ENCODE measurements around the gene BLTP3B. TPM values are rescaled to one million over a fixed set of nuclear protein-coding genes. Genes with fewer than 3 reads are reported as not detected.

Gene BLTP3B
- total and polyA plus RNA-seq, 2 of the 13 experiments (the other 11 are each of a cell fraction or from before 2014, with no cell fraction given), result 15.6 to 24.4 TPM

GRCh38 chr12:100141998-100142850, 450 bp downstream of the BLTP3B start (continued):
- no peak for TF ChIP-seq ZNF12 (CRISPR knock-in tag; IDR thresholded peaks at IDR 0.05)
- TF ChIP-seq DMAP1 (CRISPR knock-in tag; IDR thresholded peaks at IDR 0.05), result peak; percentile 47
- TF ChIP-seq ZNF780A (CRISPR knock-in tag; IDR thresholded peaks at IDR 0.05), result no peak
- TF ChIP-seq ZNF180 (CRISPR knock-in tag; IDR thresholded peaks at IDR 0.05; ENCODE audit: borderline replicate concordance, low read depth), result no peak
- no peak for TF ChIP-seq ATRX (CRISPR knock-in tag; IDR thresholded peaks at IDR 0.05; ENCODE audit: borderline replicate concordance)
- no peak for TF ChIP-seq ETV6 (CRISPR knock-in tag; conservative IDR thresholded peaks at IDR 0.05)
- TF ChIP-seq, protein P1, sequence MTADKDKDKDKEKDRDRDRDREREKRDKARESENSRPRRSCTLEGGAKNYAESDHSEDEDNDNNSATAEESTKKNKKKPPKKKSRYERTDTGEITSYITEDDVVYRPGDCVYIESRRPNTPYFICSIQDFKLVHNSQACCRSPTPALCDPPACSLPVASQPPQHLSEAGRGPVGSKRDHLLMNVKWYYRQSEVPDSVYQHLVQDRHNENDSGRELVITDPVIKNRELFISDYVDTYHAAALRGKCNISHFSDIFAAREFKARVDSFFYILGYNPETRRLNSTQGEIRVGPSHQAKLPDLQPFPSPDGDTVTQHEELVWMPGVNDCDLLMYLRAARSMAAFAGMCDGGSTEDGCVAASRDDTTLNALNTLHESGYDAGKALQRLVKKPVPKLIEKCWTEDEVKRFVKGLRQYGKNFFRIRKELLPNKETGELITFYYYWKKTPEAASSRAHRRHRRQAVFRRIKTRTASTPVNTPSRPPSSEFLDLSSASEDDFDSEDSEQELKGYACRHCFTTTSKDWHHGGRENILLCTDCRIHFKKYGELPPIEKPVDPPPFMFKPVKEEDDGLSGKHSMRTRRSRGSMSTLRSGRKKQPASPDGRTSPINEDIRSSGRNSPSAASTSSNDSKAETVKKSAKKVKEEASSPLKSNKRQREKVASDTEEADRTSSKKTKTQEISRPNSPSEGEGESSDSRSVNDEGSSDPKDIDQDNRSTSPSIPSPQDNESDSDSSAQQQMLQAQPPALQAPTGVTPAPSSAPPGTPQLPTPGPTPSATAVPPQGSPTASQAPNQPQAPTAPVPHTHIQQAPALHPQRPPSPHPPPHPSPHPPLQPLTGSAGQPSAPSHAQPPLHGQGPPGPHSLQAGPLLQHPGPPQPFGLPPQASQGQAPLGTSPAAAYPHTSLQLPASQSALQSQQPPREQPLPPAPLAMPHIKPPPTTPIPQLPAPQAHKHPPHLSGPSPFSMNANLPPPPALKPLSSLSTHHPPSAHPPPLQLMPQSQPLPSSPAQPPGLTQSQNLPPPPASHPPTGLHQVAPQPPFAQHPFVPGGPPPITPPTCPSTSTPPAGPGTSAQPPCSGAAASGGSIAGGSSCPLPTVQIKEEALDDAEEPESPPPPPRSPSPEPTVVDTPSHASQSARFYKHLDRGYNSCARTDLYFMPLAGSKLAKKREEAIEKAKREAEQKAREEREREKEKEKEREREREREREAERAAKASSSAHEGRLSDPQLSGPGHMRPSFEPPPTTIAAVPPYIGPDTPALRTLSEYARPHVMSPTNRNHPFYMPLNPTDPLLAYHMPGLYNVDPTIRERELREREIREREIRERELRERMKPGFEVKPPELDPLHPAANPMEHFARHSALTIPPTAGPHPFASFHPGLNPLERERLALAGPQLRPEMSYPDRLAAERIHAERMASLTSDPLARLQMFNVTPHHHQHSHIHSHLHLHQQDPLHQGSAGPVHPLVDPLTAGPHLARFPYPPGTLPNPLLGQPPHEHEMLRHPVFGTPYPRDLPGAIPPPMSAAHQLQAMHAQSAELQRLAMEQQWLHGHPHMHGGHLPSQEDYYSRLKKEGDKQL (CRISPR knock-in tag; IDR thresholded peaks at IDR 0.05; ENCODE audit: low read depth), result no peak
- TF ChIP-seq, protein P2, sequence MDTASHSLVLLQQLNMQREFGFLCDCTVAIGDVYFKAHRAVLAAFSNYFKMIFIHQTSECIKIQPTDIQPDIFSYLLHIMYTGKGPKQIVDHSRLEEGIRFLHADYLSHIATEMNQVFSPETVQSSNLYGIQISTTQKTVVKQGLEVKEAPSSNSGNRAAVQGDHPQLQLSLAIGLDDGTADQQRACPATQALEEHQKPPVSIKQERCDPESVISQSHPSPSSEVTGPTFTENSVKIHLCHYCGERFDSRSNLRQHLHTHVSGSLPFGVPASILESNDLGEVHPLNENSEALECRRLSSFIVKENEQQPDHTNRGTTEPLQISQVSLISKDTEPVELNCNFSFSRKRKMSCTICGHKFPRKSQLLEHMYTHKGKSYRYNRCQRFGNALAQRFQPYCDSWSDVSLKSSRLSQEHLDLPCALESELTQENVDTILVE (CRISPR knock-in tag; IDR thresholded peaks at IDR 0.05), result no peak
- TF ChIP-seq ZNF296 (CRISPR knock-in tag; conservative IDR thresholded peaks at IDR 0.05), result 0 out of 2 replicates have a peak, but pooled peaks have one; percentile 14
- TF ChIP-seq TBL1XR1 (IDR thresholded peaks at IDR 0.05; ENCODE audit: borderline replicate concordance, low read length, partially characterized antibody), result no peak
- peak; percentile 72 for TF ChIP-seq CSRNP1 (CRISPR knock-in tag; IDR thresholded peaks at IDR 0.05)
- 0 out of 2 replicates have a peak, but pooled peaks have one; percentile 54 for TF ChIP-seq GLI4 (CRISPR knock-in tag; IDR thresholded peaks at IDR 0.05; ENCODE audit: borderline replicate concordance)
- TF ChIP-seq TSC22D2 (CRISPR knock-in tag; IDR thresholded peaks at IDR 0.05; ENCODE audit: borderline replicate concordance), result no peak
- TF ChIP-seq ZNF263 (CRISPR knock-in tag; IDR thresholded peaks at IDR 0.05), result 0 out of 2 replicates have a peak, but pooled peaks have one; percentile 57
- TF ChIP-seq, protein P3, sequence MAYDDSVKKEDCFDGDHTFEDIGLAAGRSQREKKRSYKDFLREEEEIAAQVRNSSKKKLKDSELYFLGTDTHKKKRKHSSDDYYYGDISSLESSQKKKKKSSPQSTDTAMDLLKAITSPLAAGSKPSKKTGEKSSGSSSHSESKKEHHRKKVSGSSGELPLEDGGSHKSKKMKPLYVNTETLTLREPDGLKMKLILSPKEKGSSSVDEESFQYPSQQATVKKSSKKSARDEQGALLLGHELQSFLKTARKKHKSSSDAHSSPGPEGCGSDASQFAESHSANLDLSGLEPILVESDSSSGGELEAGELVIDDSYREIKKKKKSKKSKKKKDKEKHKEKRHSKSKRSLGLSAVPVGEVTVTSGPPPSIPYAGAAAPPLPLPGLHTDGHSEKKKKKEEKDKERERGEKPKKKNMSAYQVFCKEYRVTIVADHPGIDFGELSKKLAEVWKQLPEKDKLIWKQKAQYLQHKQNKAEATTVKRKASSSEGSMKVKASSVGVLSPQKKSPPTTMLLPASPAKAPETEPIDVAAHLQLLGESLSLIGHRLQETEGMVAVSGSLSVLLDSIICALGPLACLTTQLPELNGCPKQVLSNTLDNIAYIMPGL (CRISPR knock-in tag; IDR thresholded peaks at IDR 0.05; ENCODE audit: borderline replicate concordance in 1 of 2, low read depth in 1 of 2), result peak; percentile 10 to 79; a peak in 1 of 4 replicates
- TF ChIP-seq NFIC (IDR thresholded peaks at IDR 0.05; ENCODE audit: low read length), result no peak
- no peak for TF ChIP-seq TGIF2 (CRISPR knock-in tag; IDR thresholded peaks at IDR 0.05)
- TF ChIP-seq GABPA (IDR thresholded peaks at IDR 0.05; ENCODE audit: low read depth, low read length), result no peak
- no peak for TF ChIP-seq GABPA (CRISPR knock-in tag; IDR thresholded peaks at IDR 0.05; ENCODE audit: low read depth)

Data from HepG2 (cell line).